ENCODE measurements around the gene ABI2. TPM values are rescaled to one million over a fixed set of nuclear protein-coding genes. Genes with fewer than 3 reads are reported as not detected.

The ABI2 gene
- total and polyA plus RNA-seq, 11 donors = 17.4 to 78.8 (median 49.4) TPM

DNA sequence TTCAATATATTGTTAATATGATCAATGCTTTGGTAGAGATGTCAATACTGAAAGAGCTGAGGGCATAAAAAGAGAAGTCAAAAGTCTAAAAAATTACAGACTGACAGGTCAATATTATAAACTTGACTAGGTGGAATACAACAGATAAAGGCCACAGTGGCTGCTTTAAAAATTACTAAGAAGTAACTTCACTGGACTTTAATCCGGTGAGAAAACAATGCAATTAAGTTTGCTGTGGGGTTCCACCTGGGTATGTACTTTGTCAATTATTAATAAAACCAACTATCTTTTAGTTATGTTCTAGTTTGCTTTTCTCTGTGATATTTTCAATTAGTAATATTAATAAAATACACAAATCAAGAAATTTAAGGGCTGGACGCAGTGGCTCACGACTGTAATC is 162.2 kb downstream of the ABI2 start:
- no peak overlapping the region for H3K27ac ChIP-seq
- H3K36me3 ChIP-seq = peaks cover 0 to 88% (median 63%) of the 10 kb centered on the region in 9 donors
- DNase-seq (no peak), ATAC-seq (no peak)
- intact Hi-C loops (cut with DNase I) = no loop called here
- 93 to 97% (median 94%) methylated on average over 3 of the region's 3 CpGs for WGBS, 4 donors
- H3K27me3 ChIP-seq = no peaks in the 10 kb centered on the region
- H3K9me3 ChIP-seq = no peaks in the 10 kb centered on the region
- peaks cover 0 to 5% (median 0%) of the 10 kb centered on the region in 12 donors for H3K4me1 ChIP-seq
- TF ChIP-seq, protein P1, sequence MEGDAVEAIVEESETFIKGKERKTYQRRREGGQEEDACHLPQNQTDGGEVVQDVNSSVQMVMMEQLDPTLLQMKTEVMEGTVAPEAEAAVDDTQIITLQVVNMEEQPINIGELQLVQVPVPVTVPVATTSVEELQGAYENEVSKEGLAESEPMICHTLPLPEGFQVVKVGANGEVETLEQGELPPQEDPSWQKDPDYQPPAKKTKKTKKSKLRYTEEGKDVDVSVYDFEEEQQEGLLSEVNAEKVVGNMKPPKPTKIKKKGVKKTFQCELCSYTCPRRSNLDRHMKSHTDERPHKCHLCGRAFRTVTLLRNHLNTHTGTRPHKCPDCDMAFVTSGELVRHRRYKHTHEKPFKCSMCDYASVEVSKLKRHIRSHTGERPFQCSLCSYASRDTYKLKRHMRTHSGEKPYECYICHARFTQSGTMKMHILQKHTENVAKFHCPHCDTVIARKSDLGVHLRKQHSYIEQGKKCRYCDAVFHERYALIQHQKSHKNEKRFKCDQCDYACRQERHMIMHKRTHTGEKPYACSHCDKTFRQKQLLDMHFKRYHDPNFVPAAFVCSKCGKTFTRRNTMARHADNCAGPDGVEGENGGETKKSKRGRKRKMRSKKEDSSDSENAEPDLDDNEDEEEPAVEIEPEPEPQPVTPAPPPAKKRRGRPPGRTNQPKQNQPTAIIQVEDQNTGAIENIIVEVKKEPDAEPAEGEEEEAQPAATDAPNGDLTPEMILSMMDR (IDR thresholded peaks at IDR 0.05) = no peak
- TF ChIP-seq POLR2A (IDR thresholded peaks at IDR 0.05) = no peak
- H3K4me3 ChIP-seq = no peak overlapping the region

DNA sequence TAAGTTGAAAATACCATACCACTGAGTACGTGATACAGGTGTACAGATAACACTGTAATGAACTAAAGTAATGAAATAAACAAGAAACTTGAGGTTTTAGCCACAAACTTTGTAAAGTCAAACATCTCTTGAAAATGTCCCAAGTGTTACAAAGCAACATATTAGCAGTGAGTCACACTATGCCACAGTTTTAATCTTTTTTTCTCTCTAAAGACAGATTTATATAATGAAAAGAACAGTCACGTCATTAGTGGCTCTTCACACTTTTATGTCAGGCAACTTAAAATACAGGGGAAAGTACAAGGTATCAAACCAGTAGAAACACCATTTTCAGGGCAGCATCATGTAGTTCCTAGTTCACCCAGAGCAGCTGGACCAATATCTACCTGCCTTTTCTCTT is 164.8 kb downstream of the ABI2 start:
- Histone ChIP-seq H3K36me3 (peaks cover 0 to 65% (median 45%) of the 10 kb centered on the region in 9 donors), H3K27me3 (no peaks in the 10 kb centered on the region), H3K4me3 (no peak overlapping the region), H3K9me3 (no peaks in the 10 kb centered on the region), H3K27ac (no peak overlapping the region), H3K4me1 (peaks cover 0 to 14% (median 2%) of the 10 kb centered on the region in 12 donors)
- no peak for ATAC-seq
- DNase-seq = no peak
- intact Hi-C loops (cut with DNase I) = no loop called here
- WGBS, 4 donors = 89 to 93% (median 92%) methylated on average over 2 of the region's 2 CpGs
- TF ChIP-seq, protein P1 (IDR thresholded peaks at IDR 0.05) = no peak
- TF ChIP-seq POLR2A (IDR thresholded peaks at IDR 0.05) = no peak

Other genes starting within 250 kb of the ABI2 start
- 10 to 100 TPM in 7 of 9 donors, 1 to 10 TPM in 2; 7.9 to 18.8 (median 14.8) TPM for gene CYP20A1, start 89.4 kb upstream of the ABI2 start, total RNA-seq
- gene CYP20A1, start 89.4 kb upstream of the ABI2 start, polyA plus RNA-seq = 1 to 10 TPM; 5.9 to 7.3 TPM
- gene RAPH1, start 206.9 kb downstream of the ABI2 start, total RNA-seq = 10 to 100 TPM; 13.1 to 30.4 (median 16.8) TPM
- gene RAPH1, start 206.9 kb downstream of the ABI2 start, polyA plus RNA-seq = 10 to 100 TPM in 1 of 2 donors, 1 to 10 TPM in 1; 3.6 to 10.3 TPM